GM19328 (cell line): ENCODE data around the gene NDUFAF8.
"Not testable (repeated sequence)": the region's sequence is repeated elsewhere in the genome, so short reads cannot be mapped to it uniquely, and the experiment has no call there.

Experiments used
- ATAC-seq: cut with Tn5 transposase; IDR thresholded peaks from one replicate; pipeline ENCODE4 v1.9.1; 2021; ENCODE audit warnings: mild to moderate bottlenecking, moderate library complexity; ENCODE audit not compliant: unreplicated experiment

Gene NDUFAF8

GRCh38 chr17:81222906-81223761 lies 16.0 kb upstream of the NDUFAF8 start, which contains the start of gene CEP131:
CEP131 (minus strand) TSS chr17:81222965; CDS start chr17:81220056, 2,909 bp downstream.
- ATAC-seq = peak; percentile 93

- no peak for ATAC-seq
Observed at GRCh38 chr17:81223762-81224130, 15.4 kb upstream of the NDUFAF8 start.

DNA sequence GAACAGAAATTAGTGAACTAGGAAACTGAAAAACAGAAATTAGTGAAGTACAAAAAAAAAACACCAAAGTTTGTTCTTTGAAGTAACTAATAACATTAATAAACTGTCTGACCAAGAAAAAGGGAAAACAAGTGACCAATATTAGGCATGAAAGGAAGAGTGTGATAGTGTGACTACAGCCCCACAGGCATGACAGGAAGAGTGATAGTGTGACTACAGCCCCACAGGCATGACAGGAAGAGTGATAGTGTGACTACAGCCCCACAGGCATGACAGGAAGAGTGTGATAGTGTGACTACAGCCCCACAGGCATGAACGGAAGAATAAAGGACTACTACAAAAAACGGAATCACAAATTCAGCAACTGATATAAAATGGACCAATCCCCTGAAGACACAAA lies 11.5 kb upstream of the NDUFAF8 start:
- ATAC-seq = not testable (repeated sequence)

GRCh38 chr17:81228420-81228819 lies 10.7 kb upstream of the NDUFAF8 start:
- no peak for ATAC-seq

GRCh38 chr17:81228834-81229665 lies 10.1 kb upstream of the NDUFAF8 start:
- no peak for ATAC-seq

DNA sequence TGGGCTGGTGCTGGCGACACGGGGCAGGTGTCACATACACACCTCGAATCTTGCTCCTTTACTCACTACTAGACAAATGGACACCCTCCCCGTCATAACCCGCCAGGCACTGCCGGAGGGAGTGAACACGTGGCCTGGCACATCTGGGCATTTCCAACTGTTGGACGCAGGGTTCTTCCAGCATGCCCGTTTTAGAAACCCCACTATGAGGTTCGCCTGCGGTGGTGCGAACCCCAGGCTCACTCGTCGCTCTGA lies 9.5 kb upstream of the NDUFAF8 start:
- ATAC-seq = no peak

DNA sequence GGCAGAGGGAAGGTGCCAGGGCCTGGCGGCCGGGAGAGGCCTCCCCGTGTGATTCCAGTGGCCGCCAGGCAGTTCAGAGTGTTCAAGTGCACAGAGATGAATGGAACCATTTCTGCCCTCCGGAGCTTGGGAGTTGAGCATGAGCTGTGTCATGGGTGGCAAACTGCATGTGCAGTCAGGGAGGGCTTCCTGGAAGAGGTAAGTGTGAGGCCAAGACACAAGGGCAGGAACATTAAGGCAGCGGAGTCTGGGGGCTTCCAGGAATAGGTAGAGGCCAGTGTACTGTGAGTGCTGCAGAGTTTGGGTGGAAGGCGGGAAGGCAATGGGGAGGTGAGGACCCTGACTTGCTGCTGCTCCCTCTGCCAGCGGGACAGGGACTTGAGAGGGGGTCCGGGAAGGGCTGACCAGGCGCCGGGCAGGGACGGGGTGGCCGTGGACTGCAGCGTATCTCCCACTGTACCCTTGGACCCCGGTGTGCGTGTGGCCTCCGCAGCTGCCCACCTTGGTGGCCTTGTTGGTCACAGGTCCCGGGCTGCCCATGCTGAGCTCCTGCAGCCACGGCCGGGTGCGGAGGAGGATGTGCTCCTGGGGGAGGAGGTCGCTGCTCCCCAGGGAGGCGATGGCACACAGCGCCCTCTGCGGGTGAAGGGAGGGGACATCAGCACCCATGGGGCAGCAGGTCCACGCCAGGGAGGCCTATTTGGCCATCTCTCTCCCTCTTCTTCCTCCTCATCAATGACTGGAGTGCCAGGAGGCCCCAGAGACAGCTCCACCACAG lies 8.9 kb upstream of the NDUFAF8 start:
- no peak for ATAC-seq

GRCh38 chr17:81231121-81231645 lies 7.9 kb upstream of the NDUFAF8 start:
- ATAC-seq = no peak

DNA sequence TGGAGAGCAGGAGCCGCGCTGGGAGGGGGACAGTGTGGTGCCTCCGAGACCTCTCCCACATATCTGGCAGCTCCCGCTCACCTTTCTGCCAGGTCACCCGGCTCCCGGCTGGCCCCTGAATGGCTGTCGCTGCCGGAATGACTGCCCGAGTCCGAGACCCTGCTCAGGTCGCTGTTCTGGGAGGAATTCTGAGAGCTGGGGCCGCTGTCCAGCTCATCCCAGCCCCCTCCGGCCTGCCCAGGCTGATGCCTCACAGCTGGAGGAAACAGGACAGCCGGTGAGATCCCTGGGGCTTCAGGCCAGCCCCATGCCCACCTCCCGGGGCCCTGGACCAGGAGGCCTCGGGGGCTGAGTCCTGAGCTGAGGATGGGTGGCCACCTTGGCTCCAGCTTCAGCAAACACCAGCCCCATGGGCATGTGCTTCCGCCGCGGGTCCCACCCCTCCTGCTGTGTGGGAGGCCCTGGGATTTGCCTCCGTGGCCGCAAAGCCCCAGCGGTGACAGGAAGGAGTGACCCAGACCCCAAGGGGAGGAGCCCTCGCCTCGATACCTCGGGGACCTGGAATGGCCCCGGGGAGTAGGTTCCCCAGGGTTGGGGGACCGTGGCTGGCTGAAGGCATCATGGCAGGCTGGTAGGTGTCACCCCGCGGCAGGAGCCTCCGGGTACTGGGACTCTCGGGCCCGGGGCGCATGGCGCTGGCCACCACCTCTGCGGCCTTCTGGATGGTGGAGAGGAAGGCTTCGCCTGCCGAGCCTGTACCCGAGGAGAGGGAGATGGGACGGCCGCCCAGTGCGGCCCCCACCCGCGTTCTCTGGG lies 7.1 kb upstream of the NDUFAF8 start:
- no peak for ATAC-seq

GRCh38 chr17:81232616-81233241 lies 6.4 kb upstream of the NDUFAF8 start:
- ATAC-seq = no peak

GRCh38 chr17:81233316-81233715 lies 5.8 kb upstream of the NDUFAF8 start:
- ATAC-seq = no peak

DNA sequence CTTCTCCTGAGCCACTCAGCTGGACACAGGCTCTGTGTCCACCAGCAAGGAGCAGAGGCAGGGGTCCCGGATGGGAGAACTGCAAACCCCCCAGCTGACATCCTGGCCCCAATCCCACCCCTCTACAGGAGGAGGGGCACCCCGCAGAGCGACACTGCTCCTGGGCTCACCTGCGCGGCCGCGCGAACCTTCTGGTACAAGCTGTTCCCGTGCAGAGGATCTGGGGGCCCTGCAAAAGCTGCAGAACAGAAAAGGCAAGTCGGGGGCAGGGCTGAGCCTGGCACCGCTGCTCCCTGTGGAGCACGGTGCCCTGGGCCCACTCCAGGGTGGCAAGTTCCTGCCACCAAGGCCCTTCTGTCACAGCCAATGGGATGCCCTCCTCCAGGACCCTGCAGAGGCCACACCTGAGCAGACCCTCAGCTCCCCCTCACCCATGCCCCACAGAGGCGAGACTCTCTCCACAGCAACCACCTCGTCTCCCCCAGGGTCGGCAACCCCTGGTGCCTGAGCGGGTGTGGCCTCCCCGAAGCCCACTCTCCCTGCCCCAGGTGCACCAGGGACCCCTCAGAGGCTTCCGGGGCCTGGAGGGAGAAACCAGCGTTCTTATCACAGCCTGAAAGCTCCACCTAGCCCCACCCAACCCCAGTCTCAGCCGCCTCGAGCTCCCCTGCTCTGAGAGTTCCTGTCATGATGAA lies 5.2 kb upstream of the NDUFAF8 start:
- ATAC-seq = no peak

GRCh38 chr17:81234506-81234855 lies 4.6 kb upstream of the NDUFAF8 start:
- no peak for ATAC-seq

- no peak for ATAC-seq
Observed at GRCh38 chr17:81234940-81235821, 3.9 kb upstream of the NDUFAF8 start.

DNA sequence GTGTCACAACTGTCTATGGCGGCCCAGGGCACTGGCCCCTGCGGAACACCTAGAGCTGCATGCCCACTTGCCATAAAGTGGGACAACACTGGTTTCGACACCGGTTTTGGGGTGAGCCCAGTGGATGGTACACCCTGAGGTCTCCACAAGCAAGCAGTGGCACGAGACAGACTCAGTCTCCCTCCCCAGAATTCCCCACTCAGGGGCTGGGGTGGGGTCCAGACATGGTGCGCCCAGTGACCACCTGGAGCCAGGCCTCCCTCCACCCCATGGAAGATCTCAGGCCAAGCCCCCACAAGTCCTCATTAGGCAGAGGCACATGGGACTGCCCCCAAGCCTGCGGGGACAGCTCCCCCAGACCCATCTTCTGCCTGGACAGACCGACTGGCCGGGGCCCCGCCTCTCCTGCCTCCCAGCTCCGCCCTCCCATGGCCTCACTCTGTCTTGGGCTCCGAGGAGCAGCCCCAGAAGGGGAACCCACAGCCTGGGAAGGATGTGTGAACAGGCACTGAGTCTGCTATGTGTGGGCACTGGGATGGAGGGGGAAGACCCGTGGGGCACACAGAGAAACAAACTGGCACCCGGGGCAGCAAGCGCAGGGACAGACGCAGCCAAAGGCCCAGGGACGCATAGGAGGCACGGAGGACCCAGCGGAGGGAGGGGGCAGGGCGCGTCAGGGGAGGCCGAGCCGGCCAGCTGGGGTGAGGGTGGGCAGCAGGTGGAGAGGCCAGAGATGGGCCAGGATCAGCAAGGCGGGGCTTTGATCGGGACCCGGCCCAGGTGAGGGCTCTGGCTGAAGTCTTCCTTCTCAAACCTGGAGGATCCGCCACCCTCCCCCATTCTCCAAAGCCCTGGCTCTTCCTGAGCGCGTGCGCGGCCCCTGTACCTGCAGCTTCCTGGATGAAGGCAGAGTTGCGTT lies 3.0 kb upstream of the NDUFAF8 start:
- ATAC-seq = no peak

- ATAC-seq = no peak
Observed at GRCh38 chr17:81236784-81237183, 2.3 kb upstream of the NDUFAF8 start.
